Prostate gland (tissue), 2 donors: ENCODE data around the gene PCDHB8. TPM values are rescaled to one million over a fixed set of nuclear protein-coding genes. Genes with fewer than 3 reads are reported as not detected.
"Not testable (repeated sequence)": the region's sequence is repeated elsewhere in the genome, so short reads cannot be mapped to it uniquely, and the experiment has no call there.

Experiments
- DNase-seq: peaks from one replicate; pipeline ENCODE4 v3.0.0-alpha.2; 2019; ENCODE audit warnings: low spot score
- H3K27ac ChIP-seq, 2 donors: fragments of 200-600 bp; sonication (generic); 2 replicates each; pipeline ENCODE4 v1.5.1; 2017 to 2019
- H3K27me3 ChIP-seq: fragments of 200-600 bp; sonication (generic); replicated peaks from 2 replicates; pipeline ENCODE4 v1.5.1; 2019; ENCODE audit not compliant: insufficient read depth
- H3K36me3 ChIP-seq, 2 donors: fragments of 200-600 bp; sonication (generic); 1 replicate in 1 of 2; 2 replicates in 1 of 2; pipeline versions ENCODE4 v1.5.1 to v1.8.1; 2017 to 2019
- H3K4me1 ChIP-seq: fragments of 200-600 bp; sonication (generic); replicated peaks from 2 replicates; pipeline ENCODE4 v1.5.1; 2019
- H3K4me3 ChIP-seq, 2 donors: fragments of 200-600 bp; sonication (generic); 2 replicates each; pipeline ENCODE4 v1.5.1; 2017 to 2019
- H3K9me3 ChIP-seq: fragments of 200-600 bp; sonication (generic); 2 replicates; pipeline ENCODE4 v1.5.1; 2017
- CTCF ChIP-seq, 4 experiments: fragments of 200-600 bp in 2 of 4; fragments of 450-650 bp in 2 of 4; sonication (generic) in 2 of 4; IDR thresholded peaks; 1 replicate in 3 of 4; 2 replicates in 1 of 4; pipeline ENCODE4 v1.5.1; 2016 to 2019; ENCODE audit warnings: antibody characterized with exemption in 4 of 4, mild to moderate bottlenecking in 2 of 4, moderate library complexity in 2 of 4
- POLR2A ChIP-seq: fragments of 450-650 bp; IDR thresholded peaks from one replicate; pipeline ENCODE4 v1.6.1; 2016; ENCODE audit warnings: antibody characterized with exemption, mild to moderate bottlenecking
- POLR2AphosphoS5 ChIP-seq: sonication (generic); formaldehyde crosslinking; IDR thresholded peaks from one replicate; pipeline ENCODE4 v1.6.1; 2017; ENCODE audit warnings: antibody characterized with exemption
- WGBS: methylation state at CpG from one replicate; pipeline ENCODE4 v1.1.5; 2018; 5-methylcytosine and 5-hydroxymethylcytosine counted together
- intact Hi-C: fragments of 100-400 bp; cut with DNase I; formaldehyde crosslinking; loops from one replicate; pipeline ENCODE4 v1.14.2; 2022
- total RNA-seq, 2 donors: library from RNA; depleted of rRNA; stranded (reverse); fragments of >200 nt; gene quantifications; one replicate each; pipeline ENCODE4 v1.1.0, GENCODE V29; 2016

Gene PCDHB8
- total RNA-seq, 2 donors from 2014 or later: 0.23 to 2.6 TPM

- Histone ChIP-seq H3K27ac (no peak within 1 kb of the TSS), H3K4me3 (no peak within 1 kb of the TSS), H3K36me3 (no peaks in the 10 kb centered on the region), H3K4me1 (no peaks in the 10 kb centered on the region), H3K9me3 (no peaks in the 10 kb centered on the region), H3K27me3 (peaks cover 6% of the 10 kb centered on the region)
- TF ChIP-seq POLR2AphosphoS5 (no peak), CTCF (IDR thresholded peaks at IDR 0.05) (peak in 1 of 4 experiments; percentile 11)
- 25% methylated on average over 20 of the region's 20 CpGs for WGBS
- no peak for DNase-seq
- intact Hi-C loops: no loop called here
Measured at GRCh38 chr5:141172381-141173204, 5.0 kb upstream of the PCDHB8 start, which contains the start of gene PCDHB7. PCDHB7 (plus strand) TSS chr5:141172644; CDS start chr5:141172836, 192 bp downstream.

DNA sequence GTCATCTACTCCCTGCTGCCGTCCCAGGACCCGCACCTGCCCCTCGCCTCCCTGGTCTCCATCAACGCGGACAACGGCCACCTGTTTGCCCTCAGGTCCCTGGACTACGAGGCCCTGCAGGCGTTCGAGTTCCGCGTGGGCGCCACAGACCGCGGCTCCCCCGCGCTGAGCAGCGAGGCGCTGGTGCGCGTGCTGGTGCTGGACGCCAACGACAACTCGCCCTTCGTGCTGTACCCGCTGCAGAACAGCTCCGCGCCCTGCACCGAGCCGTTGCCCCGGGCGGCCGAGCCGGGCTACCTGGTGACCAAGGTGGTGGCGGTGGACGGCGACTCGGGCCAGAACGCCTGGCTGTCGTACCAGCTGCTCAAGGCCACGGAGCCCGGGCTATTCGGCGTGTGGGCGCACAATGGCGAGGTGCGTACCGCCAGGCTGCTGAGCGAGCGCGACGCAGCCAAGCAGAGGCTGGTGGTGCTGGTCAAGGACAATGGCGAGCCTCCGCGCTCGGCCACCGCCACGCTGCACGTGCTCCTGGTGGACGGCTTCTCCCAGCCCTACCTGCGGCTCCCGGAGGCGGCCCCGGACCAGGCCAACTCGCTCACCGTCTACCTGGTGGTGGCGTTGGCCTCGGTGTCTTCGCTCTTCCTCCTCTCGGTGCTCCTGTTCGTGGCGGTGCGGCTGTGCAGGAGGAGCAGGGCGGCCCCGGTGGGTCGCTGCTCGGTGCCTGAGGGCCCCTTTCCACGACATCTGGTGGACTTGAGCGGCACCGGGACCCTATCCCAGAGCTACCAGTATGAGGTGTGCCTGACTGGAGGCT is 3.1 kb upstream of the PCDHB8 start:
- H3K4me1 ChIP-seq, intact Hi-C loops, H3K36me3 ChIP-seq, H3K4me3 ChIP-seq, DNase-seq, H3K27ac ChIP-seq, H3K27me3 ChIP-seq, H3K9me3 ChIP-seq: not testable (repeated sequence)
- 37% methylated on average over 79 of the region's 79 CpGs for WGBS

DNA sequence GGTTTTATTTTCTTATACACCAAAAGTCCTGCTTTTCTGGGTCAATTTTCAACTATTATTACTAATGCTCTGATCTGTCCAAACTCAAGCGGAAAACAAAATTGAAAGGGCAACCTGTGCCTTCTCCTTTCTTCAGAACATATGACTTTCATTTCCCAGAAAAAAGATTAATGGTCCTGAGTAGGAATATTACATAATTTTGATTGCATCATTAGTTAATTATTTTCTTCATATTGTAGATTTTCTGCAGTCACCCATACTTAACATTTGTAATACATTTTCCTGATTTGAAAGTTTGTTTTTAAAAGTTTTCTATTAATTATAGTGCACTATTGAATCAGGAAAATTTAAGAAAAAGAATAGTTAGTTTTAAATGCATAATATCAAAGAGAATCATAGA is 1.7 kb upstream of the PCDHB8 start:
- TF ChIP-seq POLR2A (no peak), CTCF (IDR thresholded peaks at IDR 0.05) (no peak), POLR2AphosphoS5 (no peak)
- no peaks in the 10 kb centered on the region for H3K36me3 ChIP-seq
- intact Hi-C loops: no loop called here
- DNase-seq: no peak
- H3K4me3 ChIP-seq: no peak overlapping the region
- no peak overlapping the region for H3K27ac ChIP-seq
- H3K27me3 ChIP-seq: peaks cover 6% of the 10 kb centered on the region
- no peaks in the 10 kb centered on the region for H3K4me1 ChIP-seq
- H3K9me3 ChIP-seq: no peaks in the 10 kb centered on the region
- 52% methylated on average over 1 of the region's 1 CpG for WGBS

DNA sequence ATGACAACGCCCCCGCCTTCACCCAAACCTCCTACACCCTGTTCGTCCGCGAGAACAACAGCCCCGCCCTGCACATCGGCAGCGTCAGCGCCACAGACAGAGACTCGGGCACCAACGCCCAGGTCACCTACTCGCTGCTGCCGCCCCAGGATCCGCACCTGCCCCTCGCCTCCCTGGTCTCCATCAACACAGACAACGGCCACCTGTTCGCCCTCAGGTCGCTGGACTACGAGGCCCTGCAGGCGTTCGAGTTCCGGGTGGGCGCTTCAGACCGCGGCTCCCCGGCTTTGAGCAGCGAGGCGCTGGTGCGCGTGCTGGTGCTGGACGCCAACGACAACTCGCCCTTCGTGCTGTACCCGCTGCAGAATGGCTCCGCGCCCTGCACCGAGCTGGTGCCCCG is 1.8 kb downstream of the PCDHB8 start:
- H3K4me3 ChIP-seq, H3K27me3 ChIP-seq, intact Hi-C loops, H3K27ac ChIP-seq, DNase-seq, H3K4me1 ChIP-seq, H3K36me3 ChIP-seq, H3K9me3 ChIP-seq: not testable (repeated sequence)
- 38% methylated on average over 34 of the region's 39 CpGs for WGBS

- intact Hi-C loops, DNase-seq, H3K9me3 ChIP-seq, H3K27ac ChIP-seq, H3K36me3 ChIP-seq, H3K4me3 ChIP-seq, H3K27me3 ChIP-seq, H3K4me1 ChIP-seq: not testable (repeated sequence)
- 32% methylated on average over 32 of the region's 32 CpGs for whole genome bisulfite sequencing
Measured at GRCh38 chr5:141179876-141180275, 2.3 kb downstream of the PCDHB8 start.

- intact Hi-C loops: no loop called here
- 12% methylated on average over 1 of the region's 1 CpG for WGBS
Measured at GRCh38 chr5:141180313-141180712, 2.7 kb downstream of the PCDHB8 start.

More at GRCh38 chr5:141180313-141180712, 2.7 kb downstream of the PCDHB8 start:
- H3K27me3 ChIP-seq: no peaks in the 10 kb centered on the region
- DNase-seq: no peak
- H3K4me3 ChIP-seq: no peak overlapping the region
- H3K36me3 ChIP-seq: no peaks in the 10 kb centered on the region
- H3K9me3 ChIP-seq: peaks cover 3% of the 10 kb centered on the region
- H3K27ac ChIP-seq: no peak overlapping the region
- H3K4me1 ChIP-seq: no peaks in the 10 kb centered on the region
- no peak for TF ChIP-seq POLR2A
- no peak for TF ChIP-seq CTCF (IDR thresholded peaks at IDR 0.05)
